GM20000 (cell line): ENCODE measurements around the gene POLDIP3.
"Not testable (repeated sequence)": the region's sequence is repeated elsewhere in the genome, so short reads cannot be mapped to it uniquely, and the experiment has no call there.

Experiments
- DNase-seq: peaks from one replicate; pipeline ENCODE4 v3.0.0; 2012; ENCODE audit warnings: low spot score
- TF ChIP-seq, protein P1 (sequence below): IDR thresholded peaks from 2 replicates; pipeline ENCODE4 v1.5.1; 2012; ENCODE audit warnings: mild to moderate bottlenecking, control low read depth; ENCODE audit errors: extremely low read depth, missing control alignments

Gene POLDIP3

DNA sequence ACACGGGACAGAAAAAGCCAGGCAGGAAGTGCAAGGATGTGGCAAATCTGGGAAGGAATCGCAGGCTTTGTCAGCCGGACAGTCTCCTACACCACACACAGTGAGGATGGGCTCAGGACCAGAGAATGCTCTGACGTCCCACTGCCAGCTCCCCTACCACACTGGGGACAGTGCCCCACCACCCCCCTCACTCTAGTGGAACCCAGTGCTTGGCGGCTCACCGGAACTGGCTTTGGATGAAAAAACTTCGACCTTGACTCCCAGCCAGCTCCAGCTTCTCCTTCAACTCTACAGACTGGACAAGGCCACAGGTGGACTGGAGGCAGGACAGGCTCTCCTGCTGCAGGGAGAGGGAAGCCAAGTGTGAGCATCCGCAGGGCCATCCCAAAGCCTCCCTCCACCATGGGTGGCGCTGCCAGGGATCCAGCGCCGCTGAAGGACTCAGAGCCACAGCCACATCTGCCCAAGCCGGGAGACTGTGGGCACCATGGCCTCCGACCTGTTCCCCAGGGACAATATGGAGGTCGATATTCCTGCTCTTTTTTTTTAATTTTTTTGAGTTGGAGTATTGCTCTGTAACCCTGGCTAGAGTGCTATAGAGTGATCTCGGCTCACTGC lies 37.0 kb downstream of the POLDIP3 start:
- DNase-seq: no peak
- TF ChIP-seq, protein P1, sequence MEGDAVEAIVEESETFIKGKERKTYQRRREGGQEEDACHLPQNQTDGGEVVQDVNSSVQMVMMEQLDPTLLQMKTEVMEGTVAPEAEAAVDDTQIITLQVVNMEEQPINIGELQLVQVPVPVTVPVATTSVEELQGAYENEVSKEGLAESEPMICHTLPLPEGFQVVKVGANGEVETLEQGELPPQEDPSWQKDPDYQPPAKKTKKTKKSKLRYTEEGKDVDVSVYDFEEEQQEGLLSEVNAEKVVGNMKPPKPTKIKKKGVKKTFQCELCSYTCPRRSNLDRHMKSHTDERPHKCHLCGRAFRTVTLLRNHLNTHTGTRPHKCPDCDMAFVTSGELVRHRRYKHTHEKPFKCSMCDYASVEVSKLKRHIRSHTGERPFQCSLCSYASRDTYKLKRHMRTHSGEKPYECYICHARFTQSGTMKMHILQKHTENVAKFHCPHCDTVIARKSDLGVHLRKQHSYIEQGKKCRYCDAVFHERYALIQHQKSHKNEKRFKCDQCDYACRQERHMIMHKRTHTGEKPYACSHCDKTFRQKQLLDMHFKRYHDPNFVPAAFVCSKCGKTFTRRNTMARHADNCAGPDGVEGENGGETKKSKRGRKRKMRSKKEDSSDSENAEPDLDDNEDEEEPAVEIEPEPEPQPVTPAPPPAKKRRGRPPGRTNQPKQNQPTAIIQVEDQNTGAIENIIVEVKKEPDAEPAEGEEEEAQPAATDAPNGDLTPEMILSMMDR: no peak

DNA sequence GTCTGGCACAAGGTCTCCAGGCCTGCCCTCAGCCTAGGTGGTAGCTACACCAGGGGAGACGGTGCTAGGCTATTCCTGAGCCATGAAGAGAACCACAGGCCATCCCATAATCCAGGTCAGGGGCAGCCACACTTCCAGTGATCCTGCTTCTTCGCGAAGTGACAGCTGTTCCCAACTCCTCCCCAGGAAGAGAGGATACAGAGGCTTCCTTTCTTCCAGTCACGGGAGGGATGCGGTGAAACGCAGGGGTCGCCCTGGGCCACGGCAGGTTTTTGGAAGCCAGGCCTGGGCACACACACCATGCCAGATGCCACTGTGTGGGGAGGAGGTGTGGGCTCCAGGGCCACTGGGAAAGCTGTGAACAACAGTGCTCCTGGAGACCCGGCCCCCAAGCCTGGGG lies 37.5 kb downstream of the POLDIP3 start:
- not testable (repeated sequence) for DNase-seq

DNA sequence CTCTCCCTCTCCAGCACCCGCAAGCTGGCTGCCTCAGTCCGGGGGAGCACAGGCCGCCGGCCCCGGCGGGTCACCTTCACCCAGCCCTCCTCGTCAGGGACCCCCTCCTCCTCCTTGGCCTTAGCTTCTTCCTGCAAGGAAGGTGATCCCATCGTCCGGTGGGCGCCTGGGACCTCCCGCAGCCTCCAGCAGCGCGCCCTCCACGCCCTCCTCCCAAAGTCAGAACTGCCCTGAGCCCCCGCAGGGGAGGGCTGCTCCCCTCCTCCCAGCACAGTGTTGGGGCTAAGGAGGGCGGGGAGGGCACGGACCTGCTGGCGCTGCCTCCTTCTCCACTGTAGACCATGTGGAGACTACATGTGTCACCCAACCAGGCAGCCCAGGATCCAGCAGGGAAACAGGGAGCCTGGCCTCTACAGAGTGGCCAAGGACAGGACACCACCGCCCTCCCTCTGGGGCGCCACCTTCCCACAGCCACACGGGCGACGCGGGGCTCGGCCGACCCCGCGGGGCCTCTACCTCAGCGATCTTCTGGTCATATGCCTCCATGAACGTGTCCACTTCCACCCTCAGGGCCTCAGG lies 38.6 kb downstream of the POLDIP3 start:
- not testable (repeated sequence) for DNase-seq

DNA sequence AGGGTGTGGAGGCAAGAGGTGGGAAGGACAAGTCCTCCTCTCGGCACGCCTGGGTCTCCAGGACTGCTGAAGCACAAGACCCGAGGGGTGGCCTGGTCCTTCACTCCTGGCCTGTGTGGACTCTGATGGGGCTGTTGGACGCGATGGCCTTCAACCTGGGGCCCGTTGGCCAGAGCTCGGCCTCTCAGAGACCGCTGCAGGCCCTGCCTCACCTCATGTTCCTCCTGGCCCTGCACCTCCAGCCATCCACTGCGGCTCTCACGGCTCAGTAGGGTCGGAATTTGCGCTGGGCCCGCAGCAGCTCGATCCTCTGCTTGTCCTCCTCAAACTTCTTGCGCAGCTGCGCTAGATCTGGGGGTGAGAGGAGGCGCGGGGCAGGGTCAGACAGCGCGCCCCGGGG lies 40.2 kb downstream of the POLDIP3 start:
- DNase-seq: not testable (repeated sequence)

DNA sequence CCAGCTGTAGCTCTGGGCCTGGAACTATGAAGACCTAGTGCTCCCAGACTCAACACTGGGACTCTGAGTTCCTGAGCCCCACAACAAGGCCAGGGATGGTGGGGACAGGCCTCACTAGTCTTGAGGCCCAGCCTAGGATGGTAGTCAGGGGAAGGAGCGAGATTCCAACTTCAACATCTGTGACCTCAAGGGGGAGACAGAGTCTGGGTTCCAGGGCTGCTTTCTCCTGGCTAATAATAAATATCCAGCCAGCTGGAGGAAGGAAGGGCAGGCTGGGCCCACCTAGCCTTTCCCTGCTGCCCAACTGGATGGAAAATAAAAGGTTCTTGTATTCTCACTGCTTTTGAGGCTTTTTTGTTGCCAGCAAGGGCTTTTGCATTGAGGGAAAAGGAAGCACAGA lies 40.6 kb downstream of the POLDIP3 start:
- DNase-seq: not testable (repeated sequence)

DNA sequence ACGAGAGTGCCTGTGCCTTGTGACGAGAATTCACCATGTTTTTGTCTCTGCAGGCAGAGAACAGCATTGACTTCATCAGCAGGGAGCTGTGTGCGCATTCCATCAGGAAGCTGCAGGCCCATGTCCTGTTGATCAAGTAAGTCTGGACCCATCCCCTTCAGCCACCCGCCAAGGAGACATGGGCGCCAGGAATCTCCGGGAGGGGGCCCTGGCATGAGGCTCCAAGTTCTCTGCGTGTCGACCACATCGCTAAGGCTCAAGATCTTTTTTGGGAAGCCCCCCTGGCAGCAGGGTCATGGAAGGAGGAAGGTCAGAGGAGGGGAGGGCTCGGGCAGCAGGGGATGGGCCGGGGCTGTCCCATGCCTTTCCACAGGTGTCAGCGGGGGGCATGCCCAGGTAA lies 43.6 kb downstream of the POLDIP3 start:
- DNase-seq: not testable (repeated sequence)

DNA sequence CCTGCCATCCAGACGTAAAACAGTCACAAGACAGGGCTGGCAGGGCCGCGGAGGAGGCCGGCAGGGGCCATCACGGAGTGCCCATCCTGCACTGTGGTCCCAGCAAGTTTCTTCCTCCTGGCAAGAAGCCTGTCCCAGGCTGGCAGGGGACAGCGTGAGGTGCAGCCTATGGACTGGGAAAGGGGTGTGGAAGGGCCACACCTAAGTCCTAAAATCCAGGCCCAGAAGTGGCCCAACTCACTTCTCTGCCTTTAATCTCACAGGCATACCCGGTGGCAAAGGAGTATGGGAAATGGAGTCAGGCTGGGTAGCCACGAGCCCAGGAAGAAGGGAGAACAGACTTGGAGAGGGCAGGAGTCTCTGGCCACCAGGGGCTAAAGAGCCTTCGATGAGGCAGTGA lies 44.1 kb downstream of the POLDIP3 start:
- not testable (repeated sequence) for DNase-seq

DNA sequence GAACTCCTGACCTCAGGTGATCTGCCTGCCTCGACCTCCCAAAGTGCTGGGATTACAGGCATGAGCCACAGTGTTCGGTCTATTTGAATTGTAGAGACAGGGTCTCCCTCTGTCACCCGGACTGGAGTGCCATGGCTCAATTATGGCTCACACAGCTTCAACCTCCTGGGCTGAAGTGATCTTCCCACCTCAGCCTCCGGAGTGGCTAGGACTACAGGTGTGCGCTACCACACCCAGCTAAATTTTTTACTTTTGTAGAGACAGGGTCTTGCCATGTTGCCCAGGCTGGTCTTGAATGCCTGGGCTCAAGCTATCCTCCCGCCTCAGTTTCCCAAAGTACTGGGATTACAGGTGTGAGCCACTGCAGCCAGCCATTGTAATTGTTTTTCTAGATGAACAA lies 46.7 kb downstream of the POLDIP3 start:
- not testable (repeated sequence) for DNase-seq

DNA sequence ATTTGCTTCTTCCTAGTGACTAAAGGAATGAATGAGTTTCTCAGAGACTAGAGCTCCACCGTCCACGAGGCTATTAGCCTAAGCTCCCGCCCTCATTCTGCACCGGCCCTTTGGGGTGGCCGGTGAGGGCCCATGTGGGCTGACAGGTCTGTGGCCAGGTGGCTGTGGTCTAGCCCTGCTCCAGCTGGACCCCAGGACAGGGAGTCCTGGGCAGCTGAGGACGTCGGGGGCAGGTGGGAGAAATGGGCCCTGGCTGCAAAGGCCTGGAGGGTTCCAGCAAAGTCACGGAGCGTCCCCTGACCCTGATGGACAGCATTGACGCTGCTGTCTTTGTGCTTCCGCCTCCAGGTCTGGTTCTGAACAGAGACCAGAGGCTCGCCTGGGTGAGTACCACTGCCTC lies 48.7 kb downstream of the POLDIP3 start:
- DNase-seq: no peak
- TF ChIP-seq, protein P1: no peak

DNA sequence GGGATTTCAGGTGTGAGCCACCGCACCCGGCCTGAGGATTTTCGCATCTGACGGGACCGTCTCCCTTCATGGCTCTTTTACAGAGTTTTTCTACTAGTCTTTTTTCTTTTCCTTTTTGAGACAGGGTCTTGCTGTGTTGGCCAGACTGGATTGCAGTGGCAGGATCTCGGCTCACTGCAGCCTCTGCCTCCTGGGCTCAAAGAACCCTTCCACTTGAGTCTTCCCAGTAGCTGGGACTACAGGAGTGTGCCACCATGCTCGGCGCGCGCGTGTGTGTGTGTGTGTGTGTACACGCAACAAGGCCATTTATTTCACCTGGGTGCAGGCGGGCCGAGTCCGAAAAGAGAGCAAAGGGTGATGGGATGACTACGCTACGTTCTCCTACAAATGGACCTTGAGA lies 50.0 kb downstream of the POLDIP3 start:
- TF ChIP-seq, protein P1: no peak
- DNase-seq: no peak

DNA sequence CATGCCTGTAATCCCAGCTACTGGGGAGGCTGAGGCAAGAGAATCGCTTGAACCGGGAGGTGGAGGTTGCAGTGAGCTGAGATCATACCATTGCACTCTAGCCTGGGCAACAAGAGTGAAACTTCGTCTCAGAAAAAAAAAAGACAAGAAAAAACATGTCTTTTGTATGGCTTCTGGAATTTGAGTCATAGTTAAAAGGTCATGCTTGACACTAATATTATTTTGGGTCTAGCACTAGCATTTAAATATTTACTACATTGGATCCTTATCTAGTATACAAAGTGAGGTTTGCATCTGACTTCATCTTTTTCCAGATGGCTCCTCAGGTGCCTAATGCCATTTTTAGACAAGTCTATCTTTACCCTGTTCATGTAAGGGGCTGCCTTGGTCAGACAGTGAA lies 50.7 kb downstream of the POLDIP3 start:
- not testable (repeated sequence) for DNase-seq

DNA sequence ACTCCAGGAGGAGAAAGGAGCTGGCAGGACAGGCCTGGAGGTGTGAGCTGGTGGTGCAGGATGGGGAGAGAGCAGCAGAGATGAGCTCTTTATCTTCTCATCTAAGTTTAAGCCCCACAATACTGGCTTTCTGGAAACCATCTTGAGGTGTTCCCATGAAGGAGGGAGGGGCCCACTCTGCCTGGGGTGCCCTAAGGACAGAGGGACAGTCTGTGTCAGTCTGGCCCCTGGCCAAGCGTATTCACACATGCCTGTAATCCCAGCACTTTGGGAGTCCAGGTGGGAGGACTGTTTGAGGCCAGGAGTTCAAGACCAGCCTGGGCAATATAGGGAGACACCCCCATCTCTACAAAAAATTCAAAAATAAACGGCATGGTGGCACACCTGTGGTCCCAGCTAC lies 52.0 kb downstream of the POLDIP3 start:
- TF ChIP-seq, protein P1: no peak
- no peak for DNase-seq
